Osteoblast (primary cell): Measurements from ENCODE around the gene PPFIBP2. TPM values are rescaled to one million over a fixed set of nuclear protein-coding genes. Genes with fewer than 3 reads are reported as not detected.

ENCODE experiments used
- DNase-seq: peaks from one replicate; pipeline ENCODE4 v3.0.0; 2011; ENCODE audit warnings: low spot score, mixed read lengths; ENCODE audit not compliant: insufficient read length; ENCODE audit errors: missing footprints
- H2AFZ ChIP-seq: 2 replicates; pipeline ENCODE4 v1.6.0; 2011; ENCODE audit warnings: mild to moderate bottlenecking, low read length
- H3K27ac ChIP-seq: 2 replicates; pipeline ENCODE4 v1.5.1; 2011; ENCODE audit warnings: mild to moderate bottlenecking, low read depth, low read length, moderate library complexity
- H3K27me3 ChIP-seq: 2 replicates; pipeline ENCODE4 v1.6.0; 2012; ENCODE audit warnings: mild to moderate bottlenecking, control low read depth, inconsistent platforms, low read length, moderate library complexity; ENCODE audit not compliant: insufficient read depth
- H3K36me3 ChIP-seq: 2 replicates; pipeline ENCODE4 v1.5.1; 2011; ENCODE audit warnings: mild to moderate bottlenecking, low read length, control low read depth, moderate library complexity; ENCODE audit not compliant: insufficient read depth
- H3K4me1 ChIP-seq: 2 replicates; pipeline ENCODE4 v1.5.1; 2011; ENCODE audit warnings: mild to moderate bottlenecking, low read length, control low read depth, moderate library complexity; ENCODE audit not compliant: insufficient read depth
- H3K4me2 ChIP-seq: 2 replicates; pipeline ENCODE4 v1.6.0; 2011; ENCODE audit warnings: mild to moderate bottlenecking, low read length; ENCODE audit not compliant: insufficient read depth
- H3K4me3 ChIP-seq: fragments of 200-600 bp; sonication (generic); 3 replicates; pipeline ENCODE4 v1.5.1; 2012; ENCODE audit warnings: mild to moderate bottlenecking, low read length, inconsistent platforms; ENCODE audit not compliant: insufficient read depth
- H3K79me2 ChIP-seq: 2 replicates; pipeline ENCODE4 v1.6.0; 2012; ENCODE audit warnings: mild to moderate bottlenecking, low read length, control low read depth, inconsistent platforms; ENCODE audit not compliant: insufficient read depth
- H3K9me3 ChIP-seq: 2 replicates; pipeline ENCODE4 v1.5.1; 2011; ENCODE audit warnings: low read depth, low read length, control low read depth
- H4K20me1 ChIP-seq: 2 replicates; pipeline ENCODE4 v1.6.0; 2012; ENCODE audit warnings: mild to moderate bottlenecking, low read length, control low read depth; ENCODE audit not compliant: insufficient read depth
- CTCF ChIP-seq: IDR thresholded peaks from 2 replicates; pipeline ENCODE4 v1.5.1; 2011; ENCODE audit warnings: mild to moderate bottlenecking, low read depth, low read length, moderate library complexity; ENCODE audit errors: extremely low read depth
- total RNA-seq: library from RNA; depleted of rRNA; stranded (reverse); fragments of >200 nt; gene quantifications from 2 replicates; pipeline ENCODE4 v1.2.3, GENCODE V29; 2012

The PPFIBP2 gene
- total RNA-seq, 1 donor = 25.0 TPM

- Histone ChIP-seq H3K27ac (no peak overlapping the region), H3K36me3 (peaks cover 2% of the 10 kb centered on the region), H3K4me3 (no peak overlapping the region), H2AFZ (no peak overlapping the region), H3K9me3 (no peaks in the 10 kb centered on the region), H4K20me1 (no peaks in the 10 kb centered on the region), H3K27me3 (no peaks in the 10 kb centered on the region), H3K4me2 (no peak overlapping the region), H3K4me1 (peaks cover 3% of the 10 kb centered on the region), H3K79me2 (no peaks in the 10 kb centered on the region)
- TF ChIP-seq CTCF = no peak
- DNase-seq = no peak
Measured at GRCh38 chr11:7636350-7636749, 122.6 kb downstream of the PPFIBP2 start.

DNA sequence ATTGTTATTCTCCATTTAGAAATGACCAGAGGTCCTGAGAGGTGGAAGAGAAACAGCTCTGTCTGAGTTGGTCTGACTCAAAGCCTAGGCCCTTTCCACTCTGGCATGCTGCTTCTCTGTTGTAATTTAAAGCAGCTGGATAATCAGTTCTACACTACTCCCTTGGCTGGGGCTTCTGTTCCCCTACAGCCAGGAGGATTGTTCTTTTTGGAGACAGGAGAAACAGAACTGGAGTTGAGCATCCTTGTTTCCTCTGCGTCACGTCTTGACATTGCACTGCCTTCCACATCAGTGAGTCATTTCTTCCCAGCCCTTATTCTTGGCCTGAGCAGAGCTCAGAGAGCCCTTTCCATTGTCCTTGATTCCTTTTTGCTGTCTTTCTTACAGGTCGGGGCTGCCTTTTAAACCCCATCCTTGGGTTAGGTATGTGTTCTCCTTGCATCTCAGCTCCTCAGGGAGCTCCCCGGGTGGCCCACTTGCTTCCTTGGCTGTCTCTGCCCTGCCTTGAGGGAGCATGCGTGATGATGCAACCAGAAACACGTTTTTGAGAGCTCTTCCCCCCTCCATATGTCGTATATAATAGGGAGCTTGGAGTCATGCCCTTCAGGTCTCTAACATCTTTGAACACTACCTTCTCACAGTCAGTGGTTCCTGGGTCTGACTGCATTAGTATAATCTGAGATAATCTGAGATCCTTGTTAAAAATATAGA is 123.8 kb downstream of the PPFIBP2 start:
- DNase-seq = peak; percentile 90
- Histone ChIP-seq H3K4me1 (peaks cover 3% of the 10 kb centered on the region), H3K9me3 (no peaks in the 10 kb centered on the region), H4K20me1 (no peaks in the 10 kb centered on the region), H2AFZ (peak overlapping the region; percentile 54), H3K36me3 (peaks cover 3% of the 10 kb centered on the region), H3K4me3 (no peak overlapping the region), H3K27me3 (no peaks in the 10 kb centered on the region), H3K4me2 (no peak overlapping the region), H3K79me2 (no peaks in the 10 kb centered on the region), H3K27ac (peak overlapping the region; percentile 12)
- TF ChIP-seq CTCF = no peak

DNA sequence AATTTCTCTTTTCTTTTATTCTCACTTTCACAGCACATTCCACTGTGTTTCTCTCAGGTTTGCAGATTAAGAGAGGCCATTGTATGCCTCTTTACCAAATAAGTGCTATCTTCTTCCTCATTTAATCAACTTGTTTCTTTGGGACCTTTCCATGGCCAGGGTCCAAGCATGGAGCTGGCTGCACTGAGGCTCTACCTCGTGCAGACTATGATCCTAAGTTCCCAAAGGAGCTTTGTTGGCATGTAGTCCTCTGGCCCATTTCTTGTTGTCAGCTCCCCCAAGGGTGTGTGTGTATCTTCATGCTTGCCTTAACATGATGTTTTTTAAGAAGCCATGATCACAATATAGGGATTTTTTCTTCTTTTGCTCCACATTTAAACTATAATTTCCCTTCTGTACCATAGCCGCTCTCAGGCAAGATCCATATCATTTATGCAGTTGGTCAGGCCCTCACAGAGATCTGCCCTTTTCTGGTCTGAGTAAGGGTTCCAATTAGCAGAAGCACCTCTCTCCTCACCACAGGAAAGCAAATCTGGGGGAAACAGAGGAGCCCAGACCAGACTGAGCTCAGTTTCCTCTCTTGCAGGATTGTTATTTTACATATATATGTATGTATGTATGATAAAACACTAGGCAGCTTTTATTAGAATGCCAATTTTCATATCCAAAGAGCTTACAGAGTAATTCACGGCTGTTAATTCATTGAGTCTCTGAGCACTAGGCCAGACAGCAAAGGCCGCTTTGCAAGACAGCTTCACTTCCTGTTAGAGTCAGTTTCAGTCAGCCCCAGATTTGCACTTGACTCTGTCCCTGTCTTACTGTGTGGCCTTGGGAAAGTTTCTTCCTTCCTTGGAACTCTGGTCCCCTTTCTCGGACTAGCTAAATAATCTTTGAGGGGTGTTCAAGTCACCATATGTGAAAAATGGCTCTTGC is 125.2 kb downstream of the PPFIBP2 start:
- Histone ChIP-seq H2AFZ (no peak overlapping the region), H3K4me1 (peaks cover 3% of the 10 kb centered on the region), H3K27me3 (no peaks in the 10 kb centered on the region), H3K27ac (no peak overlapping the region), H3K79me2 (no peaks in the 10 kb centered on the region), H3K4me3 (no peak overlapping the region), H3K36me3 (peaks cover 3% of the 10 kb centered on the region), H4K20me1 (no peaks in the 10 kb centered on the region), H3K9me3 (no peaks in the 10 kb centered on the region), H3K4me2 (no peak overlapping the region)
- no peak for DNase-seq
- TF ChIP-seq CTCF = no peak

- Histone ChIP-seq H2AFZ (no peak overlapping the region), H3K4me3 (no peak overlapping the region), H3K4me1 (peaks cover 3% of the 10 kb centered on the region), H3K36me3 (peaks cover 3% of the 10 kb centered on the region), H3K9me3 (no peaks in the 10 kb centered on the region), H3K27me3 (no peaks in the 10 kb centered on the region), H3K4me2 (no peak overlapping the region), H3K79me2 (no peaks in the 10 kb centered on the region), H3K27ac (no peak overlapping the region), H4K20me1 (no peaks in the 10 kb centered on the region)
- no peak for DNase-seq
- no peak for TF ChIP-seq CTCF
Measured at GRCh38 chr11:7639643-7640025, 125.8 kb downstream of the PPFIBP2 start.
